AG04449 (cell line): ENCODE measurements around the gene BANF2.
"Not testable (repeated sequence)": the region's sequence is repeated elsewhere in the genome, so short reads cannot be mapped to it uniquely, and the experiment has no call there.

Source experiments
- CTCF ChIA-PET: fragments of 350-600 bp; formaldehyde crosslinking; extraction: SDS; loops from one replicate; lab custom pipeline; 2021; ENCODE audit warnings: antibody characterized with exemption; lab: Yijun Ruan, JAX
- POLR2A ChIA-PET: fragments of 400-600, 350-600 bp; formaldehyde crosslinking; extraction: SDS; loops from one replicate; lab custom pipeline; 2020; ENCODE audit warnings: antibody characterized with exemption, inconsistent platforms; lab: Yijun Ruan, JAX
- DNase-seq: peaks from one replicate; pipeline ENCODE4 v3.0.0-alpha.2; 2010; ENCODE audit warnings: low read depth, low spot score
- H3K4me3 ChIP-seq: 2 replicates; pipeline ENCODE4 v1.5.1; 2011; ENCODE audit warnings: low read depth, mild to moderate bottlenecking, control low read depth, low read length
- TF ChIP-seq, protein P1 (sequence below): IDR thresholded peaks from one replicate; pipeline ENCODE4 v1.5.1; 2011; ENCODE audit warnings: mild to moderate bottlenecking, moderate library complexity, low read length, control low read depth, inconsistent platforms; ENCODE audit not compliant: insufficient read depth; ENCODE audit errors: missing control alignments

The BANF2 gene

DNA sequence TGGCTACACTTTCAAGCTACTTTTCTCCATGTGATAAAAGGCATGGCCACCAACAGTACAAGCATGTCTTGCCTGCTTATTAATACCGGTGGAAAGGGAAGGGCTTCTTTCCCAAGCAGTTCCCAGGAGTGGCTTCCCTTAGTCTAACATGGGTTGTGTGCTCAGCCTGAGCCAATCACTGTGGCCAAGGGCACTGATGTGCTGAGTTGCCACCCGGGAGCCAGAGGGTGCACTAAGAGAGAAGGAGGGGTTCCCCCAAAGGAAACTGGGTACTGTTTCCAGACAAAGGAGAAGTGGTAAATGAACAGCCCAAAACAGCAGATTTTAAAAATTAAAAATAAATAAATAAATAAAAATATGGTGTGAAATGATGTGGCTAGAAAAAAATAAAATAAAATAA lies 68.5 kb downstream of the BANF2 start:
- H3K4me3 ChIP-seq = no peak overlapping the region
- TF ChIP-seq, protein P1, sequence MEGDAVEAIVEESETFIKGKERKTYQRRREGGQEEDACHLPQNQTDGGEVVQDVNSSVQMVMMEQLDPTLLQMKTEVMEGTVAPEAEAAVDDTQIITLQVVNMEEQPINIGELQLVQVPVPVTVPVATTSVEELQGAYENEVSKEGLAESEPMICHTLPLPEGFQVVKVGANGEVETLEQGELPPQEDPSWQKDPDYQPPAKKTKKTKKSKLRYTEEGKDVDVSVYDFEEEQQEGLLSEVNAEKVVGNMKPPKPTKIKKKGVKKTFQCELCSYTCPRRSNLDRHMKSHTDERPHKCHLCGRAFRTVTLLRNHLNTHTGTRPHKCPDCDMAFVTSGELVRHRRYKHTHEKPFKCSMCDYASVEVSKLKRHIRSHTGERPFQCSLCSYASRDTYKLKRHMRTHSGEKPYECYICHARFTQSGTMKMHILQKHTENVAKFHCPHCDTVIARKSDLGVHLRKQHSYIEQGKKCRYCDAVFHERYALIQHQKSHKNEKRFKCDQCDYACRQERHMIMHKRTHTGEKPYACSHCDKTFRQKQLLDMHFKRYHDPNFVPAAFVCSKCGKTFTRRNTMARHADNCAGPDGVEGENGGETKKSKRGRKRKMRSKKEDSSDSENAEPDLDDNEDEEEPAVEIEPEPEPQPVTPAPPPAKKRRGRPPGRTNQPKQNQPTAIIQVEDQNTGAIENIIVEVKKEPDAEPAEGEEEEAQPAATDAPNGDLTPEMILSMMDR = no peak
- ChIA-PET CTCF (interaction anchor here (1.2 to 2.5 kb wide), 3 partner anchors 8 to 130 kb away, joined by 3 to 7 read pairs (median 3); no protein-coding TSS in a partner anchor), POLR2A (no interaction called here)
- DNase-seq = no peak

DNA sequence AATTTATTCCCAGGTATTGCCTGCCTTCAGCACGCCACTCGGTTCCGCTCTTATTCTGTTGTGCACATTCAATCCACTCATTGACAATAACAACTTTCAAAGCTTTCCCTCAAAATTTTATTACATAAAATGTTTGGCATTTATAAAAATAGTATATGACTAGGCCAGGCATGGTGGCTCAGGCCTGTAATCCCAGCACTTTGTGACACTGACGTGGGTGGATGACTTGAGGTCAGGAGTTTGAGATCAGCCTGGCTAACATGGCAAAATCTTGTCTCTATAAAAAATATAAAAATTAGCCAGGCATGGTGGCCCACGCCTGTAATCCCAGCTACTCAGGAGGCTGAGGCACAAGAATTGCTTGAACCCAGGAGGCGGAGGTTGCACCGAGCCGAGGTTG lies 70.0 kb downstream of the BANF2 start:
- POLR2A ChIA-PET, H3K4me3 ChIP-seq, DNase-seq: not testable (repeated sequence)
- CTCF ChIA-PET = interaction anchor here (1.2 to 2.5 kb wide), 2 partner anchors 9 to 114 kb away, joined by 3 to 7 read pairs; no protein-coding TSS in a partner anchor

DNA sequence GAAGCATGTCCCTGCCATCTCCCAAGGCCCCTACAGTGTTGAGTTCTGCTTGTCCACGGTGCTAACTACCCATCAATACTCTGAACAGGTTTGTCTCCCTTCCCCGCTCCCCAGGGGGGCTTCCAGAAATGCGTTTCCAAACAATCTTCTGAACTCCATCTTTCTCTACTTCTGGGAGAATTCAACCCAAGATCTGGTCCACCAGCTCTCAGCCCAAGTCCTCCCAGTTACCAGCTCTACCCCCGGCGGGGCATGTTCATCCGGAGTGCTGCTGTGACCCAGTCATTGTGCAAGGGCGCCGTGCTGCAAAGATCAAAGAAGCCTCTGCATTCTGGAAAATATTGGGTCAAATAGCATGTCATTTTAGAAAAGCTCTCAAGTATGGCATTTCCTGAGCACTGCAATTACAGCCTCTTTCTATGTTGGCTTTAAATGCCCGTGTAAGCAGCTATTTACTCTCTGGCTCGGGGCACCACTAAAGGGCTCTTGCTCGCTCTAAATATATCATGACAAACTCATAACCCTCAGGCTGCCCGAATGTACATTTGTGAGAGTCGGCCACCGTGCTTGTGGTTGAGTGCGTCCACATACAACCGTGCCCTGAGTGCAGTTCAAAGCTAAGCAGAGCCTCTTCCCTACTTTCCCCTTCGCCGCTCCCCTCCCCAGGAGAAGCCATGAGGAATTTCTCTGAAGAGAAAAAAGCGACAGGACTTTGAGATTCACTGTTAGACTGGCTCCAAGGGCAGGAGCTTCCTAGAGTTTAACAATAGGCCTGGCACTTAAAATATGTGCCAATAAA lies 71.6 kb downstream of the BANF2 start:
- ChIA-PET CTCF (interaction anchor here (1.0 to 1.2 kb wide), 2 partner anchors 19 to 127 kb away, joined by 3 read pairs; no protein-coding TSS in a partner anchor), POLR2A (interaction anchor here (0.5 kb wide), 1 partner anchor 273 kb away, joined by 4 read pairs; no protein-coding TSS in a partner anchor)
- TF ChIP-seq, protein P1 = no peak
- H3K4me3 ChIP-seq = no peak overlapping the region
- DNase-seq = no peak

DNA sequence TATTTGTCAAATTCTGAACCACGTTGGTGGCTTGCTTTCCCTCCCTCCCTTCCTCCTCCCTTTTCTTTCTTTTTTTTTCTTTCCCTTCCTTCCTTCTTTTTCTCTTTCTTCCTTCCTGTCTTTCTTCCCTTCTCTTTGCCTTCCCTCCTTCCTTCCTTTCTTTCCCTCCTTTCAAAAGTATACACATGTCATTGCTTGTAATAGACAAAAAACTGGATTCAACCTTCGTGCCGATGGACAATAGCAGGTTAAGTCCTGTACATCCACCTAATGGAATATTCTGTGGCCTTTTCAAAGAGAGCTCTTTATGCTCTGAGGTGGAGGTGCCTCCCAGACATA lies 72.2 kb downstream of the BANF2 start:
- TF ChIP-seq, protein P1 = no peak
- CTCF ChIA-PET = interaction anchor here (1.0 to 1.2 kb wide), 2 partner anchors 18 to 126 kb away, joined by 3 read pairs; no protein-coding TSS in a partner anchor
- POLR2A ChIA-PET = interaction anchor here (0.5 kb wide), 1 partner anchor 273 kb away, joined by 4 read pairs; no protein-coding TSS in a partner anchor

DNA sequence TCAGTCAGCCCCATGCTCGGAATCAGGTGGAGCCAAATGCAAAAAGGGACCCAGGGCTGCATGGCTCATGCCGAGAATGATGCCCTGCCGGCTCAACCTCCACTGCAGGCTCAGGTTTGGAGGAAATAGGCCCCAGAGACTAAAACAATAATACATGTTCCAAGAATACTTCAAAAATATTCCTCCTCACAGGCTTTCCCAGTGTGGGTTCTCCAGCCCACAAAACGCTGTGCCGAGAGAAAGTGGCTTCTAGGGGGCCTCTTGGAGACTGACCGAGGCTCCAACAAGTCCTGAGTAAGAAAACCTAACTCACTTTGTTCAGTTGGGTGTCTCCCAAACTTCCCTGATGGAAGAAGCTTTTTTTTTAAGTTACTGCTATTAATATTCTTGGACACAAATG lies 73.9 kb downstream of the BANF2 start:
- CTCF ChIA-PET = interaction anchor here (1.3 kb wide), 1 partner anchor 8 kb away, joined by 3 read pairs; no protein-coding TSS in a partner anchor

More for the DNA sequence above, 72.2 kb downstream of the BANF2 start:
- no peak overlapping the region for H3K4me3 ChIP-seq
- DNase-seq = no peak

DNA sequence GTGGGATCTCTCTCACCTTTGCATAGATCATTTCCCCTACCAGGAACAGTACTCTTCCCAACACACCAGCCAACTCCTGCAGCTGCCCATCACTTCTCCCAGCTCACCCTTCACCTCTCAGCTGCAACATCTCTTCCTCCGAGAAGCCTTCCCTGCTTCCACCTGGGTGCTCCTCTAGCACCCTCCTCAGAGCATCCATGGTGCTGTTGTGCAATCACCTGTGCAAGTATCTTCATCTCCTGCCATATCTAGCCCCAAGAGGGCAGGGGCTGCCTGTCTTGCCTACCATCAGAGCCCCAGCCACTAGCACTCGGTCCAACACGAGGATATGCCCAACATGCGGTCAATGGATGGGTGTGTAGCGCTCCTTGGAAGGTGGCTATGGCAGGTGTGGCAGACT lies 75.8 kb downstream of the BANF2 start:
- TF ChIP-seq, protein P1 = no peak
- H3K4me3 ChIP-seq = no peak overlapping the region
- ChIA-PET POLR2A (no interaction called here), CTCF (no interaction called here)
- no peak for DNase-seq

More for the DNA sequence above, 73.9 kb downstream of the BANF2 start:
- POLR2A ChIA-PET = no interaction called here
- no peak overlapping the region for H3K4me3 ChIP-seq
- no peak for DNase-seq
- TF ChIP-seq, protein P1 = no peak
